ENCODE results near the gene PARP11.

DNA sequence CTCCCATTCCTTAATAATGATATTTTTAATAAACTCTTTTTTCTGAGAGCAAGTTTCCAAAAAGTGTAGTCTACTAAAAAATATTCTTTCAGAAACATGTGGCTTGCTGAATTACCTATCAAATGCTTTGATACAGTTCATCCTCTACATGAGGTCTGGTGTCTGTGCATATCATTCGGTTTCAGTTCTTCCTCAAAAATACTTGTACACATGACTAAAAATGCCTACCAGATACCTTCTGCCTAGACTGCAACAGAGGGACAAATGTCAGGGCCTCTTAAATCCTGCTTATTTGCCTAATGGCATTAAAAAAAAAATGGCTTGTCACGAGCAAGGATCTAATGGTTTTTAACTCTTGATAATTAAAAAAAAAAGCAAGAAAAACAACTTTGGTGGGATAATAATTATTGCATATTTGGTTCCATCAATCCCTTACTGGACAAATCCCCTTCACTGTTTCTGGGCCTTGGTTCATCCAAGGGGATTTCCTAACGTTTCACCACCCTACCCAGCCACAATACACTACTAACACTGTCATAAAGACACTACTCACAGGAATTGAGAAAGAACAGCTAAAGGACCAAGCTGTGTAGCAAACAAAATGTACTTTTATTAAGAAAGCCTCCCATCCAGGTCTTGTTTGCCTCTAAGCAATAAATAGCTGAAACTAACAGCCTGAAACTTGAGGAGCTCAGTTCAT is 45.7 kb downstream of the PARP11 start:
- TF ChIP-seq, protein P1, sequence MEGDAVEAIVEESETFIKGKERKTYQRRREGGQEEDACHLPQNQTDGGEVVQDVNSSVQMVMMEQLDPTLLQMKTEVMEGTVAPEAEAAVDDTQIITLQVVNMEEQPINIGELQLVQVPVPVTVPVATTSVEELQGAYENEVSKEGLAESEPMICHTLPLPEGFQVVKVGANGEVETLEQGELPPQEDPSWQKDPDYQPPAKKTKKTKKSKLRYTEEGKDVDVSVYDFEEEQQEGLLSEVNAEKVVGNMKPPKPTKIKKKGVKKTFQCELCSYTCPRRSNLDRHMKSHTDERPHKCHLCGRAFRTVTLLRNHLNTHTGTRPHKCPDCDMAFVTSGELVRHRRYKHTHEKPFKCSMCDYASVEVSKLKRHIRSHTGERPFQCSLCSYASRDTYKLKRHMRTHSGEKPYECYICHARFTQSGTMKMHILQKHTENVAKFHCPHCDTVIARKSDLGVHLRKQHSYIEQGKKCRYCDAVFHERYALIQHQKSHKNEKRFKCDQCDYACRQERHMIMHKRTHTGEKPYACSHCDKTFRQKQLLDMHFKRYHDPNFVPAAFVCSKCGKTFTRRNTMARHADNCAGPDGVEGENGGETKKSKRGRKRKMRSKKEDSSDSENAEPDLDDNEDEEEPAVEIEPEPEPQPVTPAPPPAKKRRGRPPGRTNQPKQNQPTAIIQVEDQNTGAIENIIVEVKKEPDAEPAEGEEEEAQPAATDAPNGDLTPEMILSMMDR (IDR thresholded peaks at IDR 0.05; ENCODE audit: low read depth, low read length, poor library complexity, severe bottlenecking): no peak
- no peak for TF ChIP-seq EZH2phosphoT487 (IDR thresholded peaks at IDR 0.05; ENCODE audit: borderline replicate concordance, low read length)
